HG03175 (cell line): ENCODE data around the gene PDE4D.

Source experiments
- ATAC-seq: cut with Tn5 transposase; IDR thresholded peaks from one replicate; pipeline ENCODE4 v1.9.1; 2021; ENCODE audit warnings: mild to moderate bottlenecking, moderate library complexity; ENCODE audit not compliant: unreplicated experiment

PDE4D gene

GRCh38 chr5:59169768-59170150, 723.8 kb downstream of the PDE4D start:
- no peak for ATAC-seq

GRCh38 chr5:59169081-59169767, 724.3 kb downstream of the PDE4D start:
- ATAC-seq, result no peak

GRCh38 chr5:59168067-59168466, 725.5 kb downstream of the PDE4D start:
- no peak for ATAC-seq

- no peak for ATAC-seq
Observed at GRCh38 chr5:59164041-59164830, 729.3 kb downstream of the PDE4D start.

DNA sequence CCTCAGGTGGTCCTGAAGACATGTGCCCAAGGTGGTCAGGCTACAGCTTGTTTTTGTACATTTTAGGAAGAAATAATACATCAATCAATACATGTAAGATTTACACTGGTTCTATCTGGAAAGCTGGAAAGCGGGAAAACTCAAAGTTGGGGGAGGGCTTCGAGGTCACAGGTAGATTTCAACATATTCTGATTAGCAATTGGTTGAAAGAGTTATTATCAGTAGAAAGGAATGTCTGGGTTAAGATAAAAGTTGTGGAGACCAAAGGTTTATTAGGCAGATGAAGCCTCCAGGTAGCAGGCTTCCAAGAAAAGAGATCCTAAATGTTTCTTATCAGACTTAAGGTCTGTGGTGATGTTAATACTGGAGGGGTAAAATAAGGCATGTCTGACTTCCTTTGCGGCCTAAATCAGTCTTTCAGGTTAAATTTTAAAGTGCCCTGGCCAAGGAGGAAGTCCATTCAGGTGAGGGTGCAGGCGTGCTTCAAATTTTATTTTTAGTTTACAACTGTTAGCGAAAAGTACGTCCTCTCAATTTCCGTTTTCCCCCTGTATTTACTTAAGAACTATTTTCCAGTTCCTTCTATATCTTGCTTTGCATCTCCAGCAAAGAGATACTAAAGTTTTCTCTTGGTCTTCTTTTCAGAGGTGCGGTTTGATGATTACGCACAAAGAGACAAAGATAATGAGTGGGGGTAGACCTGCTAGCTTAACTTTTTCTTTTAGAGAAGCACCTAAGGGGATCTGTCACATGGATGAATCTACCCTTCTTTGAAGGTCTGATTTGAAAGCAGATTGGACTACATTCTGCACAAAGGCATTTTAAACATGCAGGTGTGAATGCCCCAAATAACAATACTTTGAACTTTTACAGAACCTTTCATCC, 732.1 kb downstream of the PDE4D start:
- ATAC-seq, result no peak

DNA sequence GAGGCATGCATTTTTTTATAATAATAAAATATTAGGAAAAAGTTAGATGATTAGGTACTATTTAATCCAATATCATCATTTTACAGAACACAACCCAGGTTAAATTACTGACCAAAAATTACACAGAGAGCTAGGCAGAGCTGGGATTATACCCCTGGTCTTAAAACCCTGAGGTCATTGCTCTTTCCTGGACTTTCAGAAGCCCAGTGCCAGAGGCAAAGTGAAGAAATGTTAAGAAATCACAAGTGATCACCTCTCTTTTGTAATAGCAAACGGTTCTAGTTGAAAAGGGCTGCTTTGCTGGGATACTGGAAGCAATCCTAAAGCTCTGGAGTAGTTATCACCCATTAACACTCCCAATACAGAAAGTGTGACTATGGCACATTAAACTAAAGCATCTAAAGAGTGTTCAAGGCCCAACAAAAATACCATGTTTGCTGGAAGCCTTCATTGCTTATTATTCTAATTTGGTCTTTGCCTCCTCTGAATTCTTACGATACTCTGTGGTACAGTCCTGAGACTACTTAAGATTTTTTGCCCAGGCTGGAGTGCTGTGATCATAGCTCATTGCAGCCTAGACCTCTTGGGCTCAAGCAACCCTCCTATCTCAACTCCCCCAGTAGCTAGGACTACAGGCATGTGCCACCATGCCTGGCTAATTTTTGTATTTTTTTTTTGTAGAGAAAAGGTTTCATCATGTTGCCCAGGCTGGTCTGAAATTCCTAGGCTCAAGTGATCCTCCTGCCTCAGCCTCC, 734.7 kb downstream of the PDE4D start:
- no peak for ATAC-seq

DNA sequence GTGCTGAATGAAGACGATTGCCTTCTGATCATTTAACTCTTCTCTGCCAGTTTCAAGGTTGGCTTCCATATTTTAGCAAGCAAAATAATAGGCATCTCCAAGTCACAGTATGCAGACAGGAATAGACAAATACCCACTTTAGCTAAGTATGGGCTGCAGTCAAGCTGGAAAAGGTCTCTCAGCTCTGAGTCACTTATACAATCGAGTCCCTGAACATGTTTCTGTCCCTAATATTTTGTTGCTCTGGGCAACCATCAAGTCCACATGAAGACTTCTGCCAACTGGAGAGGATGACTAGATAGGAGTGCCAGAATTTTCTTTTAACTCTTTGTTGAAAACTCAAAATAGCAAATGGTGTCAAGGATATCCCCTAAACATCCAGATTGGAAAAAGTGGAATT, 735.4 kb downstream of the PDE4D start:
- ATAC-seq, result no peak

DNA sequence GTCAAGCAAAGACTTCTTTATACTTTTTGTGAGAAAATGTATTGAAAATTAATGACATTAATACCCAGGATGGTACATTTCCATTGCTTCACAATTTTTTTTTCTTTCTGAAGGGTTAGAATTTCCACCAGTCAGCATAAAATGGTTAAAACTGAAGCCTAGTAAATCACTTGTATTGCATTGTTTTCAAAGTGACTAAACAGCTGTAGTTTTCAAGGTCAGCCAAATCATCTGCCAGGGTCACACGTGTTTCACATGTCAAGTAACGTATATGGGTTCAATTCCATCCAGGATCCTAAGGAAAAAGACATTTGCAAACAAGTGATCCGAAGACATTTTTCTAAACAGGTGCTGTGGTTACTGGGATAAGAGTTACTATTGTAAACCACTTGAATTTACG, 736.5 kb downstream of the PDE4D start:
- no peak for ATAC-seq

DNA sequence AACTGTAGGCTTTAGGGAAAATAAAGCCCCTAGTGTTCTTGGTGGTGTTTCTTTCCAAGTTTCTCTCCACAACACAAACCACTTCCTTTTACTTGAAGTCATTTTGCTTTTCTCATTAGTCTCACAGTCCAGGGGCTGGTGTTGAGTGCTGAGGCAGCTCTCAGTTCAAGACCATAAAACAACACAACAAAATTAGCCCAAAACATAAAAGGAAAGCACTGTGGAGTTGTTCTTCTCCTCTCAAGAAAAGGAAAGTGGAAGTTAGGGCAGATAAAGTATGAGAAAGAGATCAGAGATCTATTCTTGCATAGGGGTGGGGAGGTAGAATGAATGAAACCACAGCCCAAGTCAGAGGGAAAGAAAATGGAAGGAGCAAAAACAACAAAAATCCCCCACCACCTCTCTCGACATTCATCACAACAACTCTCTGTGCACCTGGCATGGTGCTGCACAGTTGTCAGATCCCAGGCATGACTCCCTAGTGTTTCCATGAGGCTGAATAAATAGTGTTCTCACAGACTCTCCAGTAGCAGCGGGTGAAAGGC, 740.8 kb downstream of the PDE4D start:
- ATAC-seq, result no peak

- ATAC-seq, result no peak
Observed at GRCh38 chr5:59151162-59151889, 742.2 kb downstream of the PDE4D start.

DNA sequence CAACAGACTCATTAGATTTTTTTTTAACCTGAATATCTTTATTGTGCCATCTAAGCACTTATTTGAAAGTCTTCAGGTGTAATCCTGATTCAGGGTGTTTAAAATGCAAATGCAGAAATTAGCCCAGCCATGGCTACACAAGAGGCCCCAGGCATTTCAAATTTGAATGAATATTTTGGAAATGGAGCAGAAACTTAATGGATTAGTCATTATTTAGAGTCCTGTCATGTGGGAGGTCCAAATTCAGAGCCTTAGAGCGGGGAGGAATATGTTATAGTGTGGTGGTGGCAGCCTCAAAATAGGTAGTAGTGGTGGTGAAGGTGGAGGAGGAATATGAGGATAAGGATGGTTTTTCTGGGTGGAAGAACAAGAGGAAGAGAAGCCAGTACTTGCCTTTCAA, 743.7 kb downstream of the PDE4D start:
- no peak for ATAC-seq

GRCh38 chr5:59149271-59149670, 744.3 kb downstream of the PDE4D start:
- no peak for ATAC-seq

DNA sequence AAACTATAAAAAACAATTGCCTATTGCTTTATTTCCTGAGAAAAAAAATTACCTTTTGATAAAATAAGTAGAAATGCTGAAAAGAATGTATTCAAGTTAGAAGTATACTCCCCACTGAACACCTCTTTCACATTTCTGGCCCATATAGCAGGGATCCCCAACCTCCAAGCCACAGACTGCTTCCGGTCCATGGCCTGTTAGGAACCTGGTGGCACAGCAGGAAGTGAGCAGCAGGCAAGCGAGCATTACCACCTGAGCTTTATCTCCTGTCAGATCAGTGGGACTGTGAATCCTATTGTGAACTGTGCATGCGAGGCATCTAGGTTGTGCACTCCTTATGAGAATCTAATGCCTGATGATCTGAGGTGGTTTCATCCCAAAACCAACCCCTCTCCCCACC, 746.8 kb downstream of the PDE4D start:
- ATAC-seq, result no peak

- peak; percentile 99 for ATAC-seq
Observed at GRCh38 chr5:59143926-59144333, 749.6 kb downstream of the PDE4D start.

- ATAC-seq, result no peak
Observed at GRCh38 chr5:59142927-59143326, 750.6 kb downstream of the PDE4D start.

DNA sequence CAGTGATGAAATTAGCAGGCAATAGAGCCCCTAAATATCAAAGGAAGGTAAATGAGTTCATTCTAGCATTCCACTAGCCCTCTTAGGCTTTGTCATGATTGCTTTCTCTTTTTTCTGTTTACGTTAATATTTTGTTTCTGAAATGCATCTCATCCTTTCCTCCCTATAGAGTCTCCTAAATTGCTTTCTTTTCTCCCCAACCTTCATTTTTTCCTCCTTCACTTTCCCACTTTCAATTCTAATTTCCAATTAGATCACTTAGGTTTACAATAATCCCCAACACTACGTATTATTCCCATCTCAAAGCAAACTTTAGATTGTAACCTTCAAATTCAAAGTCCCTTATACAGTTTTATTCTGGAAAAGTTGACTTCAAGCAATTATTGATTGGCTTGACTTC, 751.4 kb downstream of the PDE4D start:
- ATAC-seq, result no peak

- no peak for ATAC-seq
Observed at GRCh38 chr5:59140133-59140532, 753.4 kb downstream of the PDE4D start.

DNA sequence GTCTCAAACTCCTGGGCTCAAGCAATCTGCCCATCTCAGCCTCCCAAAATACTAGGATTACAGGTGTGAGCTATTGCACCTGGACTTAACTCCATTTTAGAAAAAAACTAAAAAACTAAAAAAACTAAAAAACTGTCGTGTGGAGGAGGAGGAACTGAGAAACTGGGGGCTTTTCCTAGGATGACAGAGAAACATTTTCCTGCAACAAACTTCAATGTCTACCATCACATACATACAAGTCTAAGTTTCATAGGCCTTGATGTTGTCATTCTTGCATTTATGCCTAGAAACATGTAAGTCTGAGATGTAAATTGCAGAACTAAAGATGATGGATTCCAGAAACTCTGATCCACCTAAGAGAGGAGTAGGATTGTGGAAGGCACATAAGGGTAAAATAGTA, 753.8 kb downstream of the PDE4D start:
- no peak for ATAC-seq

DNA sequence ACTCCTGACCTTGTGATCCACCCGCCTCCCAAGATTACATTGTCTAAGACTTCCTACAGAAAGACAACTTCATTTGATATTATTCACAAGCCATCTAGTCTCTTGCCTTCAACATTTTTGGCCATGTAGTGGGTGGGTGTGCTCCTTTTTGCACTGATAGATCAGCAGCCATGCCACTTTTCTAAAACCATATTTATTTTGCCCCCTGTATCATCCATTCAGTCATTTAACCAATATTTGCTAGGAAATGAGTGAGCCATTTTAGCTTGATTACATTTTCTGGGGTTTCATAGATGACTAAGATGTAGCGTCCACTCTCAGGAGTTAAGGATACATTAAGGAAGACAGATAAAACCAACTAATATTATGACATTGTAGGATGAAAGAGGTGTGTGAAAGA, 755.0 kb downstream of the PDE4D start:
- no peak for ATAC-seq

DNA sequence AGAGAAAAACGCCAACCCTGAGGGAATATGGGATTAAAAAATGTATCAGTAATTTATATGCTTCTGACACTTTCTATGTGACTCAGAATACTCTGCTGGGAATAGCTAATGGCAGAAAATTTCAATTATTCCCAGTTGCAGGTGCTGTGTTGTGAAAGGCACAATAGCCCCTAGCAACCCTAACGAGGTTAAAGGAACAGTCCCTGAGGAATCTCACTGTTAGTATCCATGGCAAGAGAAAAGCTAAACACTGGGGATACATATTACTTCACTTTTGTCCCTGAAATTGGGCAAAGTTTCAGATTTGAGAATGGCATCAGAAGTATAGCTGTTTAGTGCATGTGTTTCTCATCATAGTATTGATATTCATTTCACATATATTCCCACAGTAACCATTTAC, 755.7 kb downstream of the PDE4D start:
- ATAC-seq, result no peak
